ENCODE results near the gene NECTIN2.
"Not testable (repeated sequence)": the region's sequence is repeated elsewhere in the genome, so short reads cannot be mapped to it uniquely, and the experiment has no call there.

Gene NECTIN2

DNA sequence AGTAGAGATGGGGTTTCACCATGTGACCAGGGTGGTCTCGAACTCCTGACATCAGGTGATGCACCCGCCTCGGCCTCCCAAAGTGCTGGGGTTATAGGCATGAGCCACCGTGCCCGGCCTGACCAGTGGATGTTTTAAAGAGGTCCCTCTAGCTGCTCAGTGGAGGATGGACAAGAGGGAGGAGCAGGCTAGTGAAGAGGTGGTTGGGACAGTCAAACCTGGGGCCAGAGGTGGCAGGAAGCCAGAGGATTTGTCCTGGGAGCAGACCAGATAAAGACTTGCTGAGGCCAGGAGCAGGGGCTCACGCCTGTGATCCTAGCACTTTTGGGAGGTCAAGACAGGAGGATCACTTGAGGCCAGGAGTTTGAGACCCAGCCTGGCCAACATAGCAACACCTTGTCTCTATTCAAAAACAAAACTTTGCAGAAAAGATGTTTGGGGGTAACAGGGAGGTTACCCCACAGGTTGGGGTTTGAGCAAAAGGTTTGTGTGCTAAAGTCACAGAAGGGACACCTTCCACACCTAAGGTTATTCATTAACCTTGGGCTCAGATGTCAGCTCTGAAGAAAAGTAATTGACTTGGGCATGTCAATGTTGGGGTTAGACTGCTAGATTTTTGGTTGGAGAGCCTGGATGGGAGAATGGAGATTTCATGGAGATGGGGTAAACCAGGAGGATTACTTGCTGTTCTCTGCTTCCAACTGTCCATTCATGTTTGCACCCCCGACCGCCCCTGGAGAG is 28.2 kb upstream of the NECTIN2 start:
- no peak for DNase-seq (ENCODE audit: low read depth, low spot score)

DNA sequence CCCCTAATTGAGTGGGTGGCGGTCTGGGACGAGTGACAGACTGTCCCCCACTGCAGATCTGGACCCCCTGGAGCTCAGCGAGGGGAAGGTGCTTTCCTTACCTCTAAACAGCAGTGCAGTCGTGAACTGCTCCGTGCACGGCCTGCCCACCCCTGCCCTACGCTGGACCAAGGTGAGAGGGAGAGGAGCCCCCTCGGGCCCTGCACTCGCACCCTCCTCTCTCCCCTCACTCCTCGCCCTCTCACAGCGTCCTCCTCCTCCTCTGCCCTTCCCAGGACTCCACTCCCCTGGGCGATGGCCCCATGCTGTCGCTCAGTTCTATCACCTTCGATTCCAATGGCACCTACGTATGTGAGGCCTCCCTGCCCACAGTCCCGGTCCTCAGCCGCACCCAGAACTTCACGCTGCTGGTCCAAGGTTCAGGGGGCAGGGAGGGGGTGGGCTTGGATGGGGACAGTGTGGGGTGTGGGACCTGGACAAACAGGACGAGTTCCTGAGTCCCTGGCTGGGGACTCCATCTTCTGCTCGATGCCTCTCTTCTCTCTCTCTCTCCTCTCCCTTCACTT is 27.5 kb upstream of the NECTIN2 start:
- DNase-seq (ENCODE audit: low read depth, low spot score): no peak

DNA sequence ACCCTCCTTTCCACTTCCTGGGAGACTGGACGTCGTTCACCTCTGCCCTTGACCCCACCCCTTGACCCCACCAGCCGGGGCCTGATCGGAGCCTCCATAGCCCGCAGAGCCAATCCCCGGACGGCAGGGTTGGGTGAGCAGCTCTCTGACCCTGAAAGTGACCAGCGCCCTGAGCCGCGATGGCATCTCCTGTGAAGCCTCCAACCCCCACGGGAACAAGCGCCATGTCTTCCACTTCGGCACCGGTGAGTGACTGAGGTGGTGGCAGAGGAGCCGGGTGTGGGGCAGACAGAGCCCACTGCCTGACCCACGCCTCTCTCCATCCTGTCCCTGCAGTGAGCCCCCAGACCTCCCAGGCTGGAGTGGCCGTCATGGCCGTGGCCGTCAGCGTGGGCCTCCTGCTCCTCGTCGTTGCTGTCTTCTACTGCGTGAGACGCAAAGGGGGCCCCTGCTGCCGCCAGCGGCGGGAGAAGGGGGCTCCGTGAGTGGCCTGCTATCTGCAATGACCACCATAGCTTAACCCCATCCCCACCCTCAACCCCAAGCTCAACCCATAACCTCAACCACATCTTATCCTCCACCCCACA is 26.8 kb upstream of the NECTIN2 start:
- no peak for DNase-seq (ENCODE audit: low read depth, low spot score)

DNA sequence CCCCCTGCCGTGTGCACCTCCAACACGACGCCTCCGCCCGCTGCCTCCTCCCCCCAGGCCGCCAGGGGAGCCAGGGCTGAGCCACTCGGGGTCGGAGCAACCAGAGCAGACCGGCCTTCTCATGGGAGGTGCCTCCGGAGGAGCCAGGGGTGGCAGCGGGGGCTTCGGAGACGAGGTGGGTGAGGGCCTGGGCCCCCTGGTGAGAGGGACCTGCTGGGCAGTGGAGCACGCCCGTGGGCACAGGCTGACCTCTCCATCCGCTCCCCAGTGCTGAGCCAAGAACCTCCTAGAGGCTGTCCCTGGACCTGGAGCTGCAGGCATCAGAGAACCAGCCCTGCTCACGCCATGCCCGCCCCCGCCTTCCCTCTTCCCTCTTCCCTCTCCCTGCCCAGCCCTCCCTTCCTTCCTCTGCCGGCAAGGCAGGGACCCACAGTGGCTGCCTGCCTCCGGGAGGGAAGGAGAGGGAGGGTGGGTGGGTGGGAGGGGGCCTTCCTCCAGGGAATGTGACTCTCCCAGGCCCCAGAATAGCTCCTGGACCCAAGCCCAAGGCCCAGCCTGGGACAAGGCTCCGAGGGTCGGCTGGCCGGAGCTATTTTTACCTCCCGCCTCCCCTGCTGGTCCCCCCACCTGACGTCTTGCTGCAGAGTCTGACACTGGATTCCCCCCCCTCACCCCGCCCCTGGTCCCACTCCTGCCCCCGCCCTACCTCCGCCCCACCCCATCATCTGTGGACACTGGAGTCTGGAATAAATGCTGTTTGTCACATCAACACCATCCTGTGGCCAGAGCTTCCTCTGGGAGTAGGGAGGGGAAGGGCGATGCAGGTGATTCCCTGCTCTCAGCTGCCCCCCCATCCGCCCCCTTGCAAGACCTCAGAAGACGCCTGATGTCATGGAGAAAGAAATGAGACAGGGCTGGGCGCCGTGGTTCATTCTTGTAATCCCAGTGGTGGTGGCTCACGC is 25.2 kb upstream of the NECTIN2 start:
- DNase-seq (ENCODE audit: low read depth, low spot score): no peak

GRCh38 chr19:44822177-44822576 is 23.9 kb upstream of the NECTIN2 start:
- DNase-seq (ENCODE audit: low read depth, low spot score): no peak

- no peak for DNase-seq (ENCODE audit: low read depth, low spot score)
These were observed 23.3 kb upstream of the NECTIN2 start for GRCh38 chr19:44822670-44823372.

DNA sequence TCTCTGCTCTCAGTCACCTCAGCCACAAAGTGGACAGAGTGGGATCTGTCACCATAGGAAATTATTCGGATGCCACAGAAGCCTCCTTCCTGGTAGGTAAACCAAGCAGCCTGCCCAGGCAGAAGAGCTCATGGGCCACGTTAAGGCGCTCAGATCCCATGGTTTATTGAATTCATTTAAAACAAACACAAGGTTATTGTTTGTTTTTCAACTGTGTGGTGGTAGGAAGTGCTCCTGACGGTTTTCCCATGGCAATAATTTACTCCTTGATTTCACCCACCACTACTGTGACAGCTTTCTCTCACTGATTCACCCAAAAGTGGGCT is 22.8 kb upstream of the NECTIN2 start:
- DNase-seq (ENCODE audit: low read depth, low spot score): no peak

- no peak for DNase-seq (ENCODE audit: low read depth, low spot score)
These were observed 21.3 kb upstream of the NECTIN2 start for GRCh38 chr19:44824761-44825160.

- DNase-seq (ENCODE audit: low read depth, low spot score): not testable (repeated sequence)
These were observed 13.2 kb upstream of the NECTIN2 start for GRCh38 chr19:44832875-44833274.

DNA sequence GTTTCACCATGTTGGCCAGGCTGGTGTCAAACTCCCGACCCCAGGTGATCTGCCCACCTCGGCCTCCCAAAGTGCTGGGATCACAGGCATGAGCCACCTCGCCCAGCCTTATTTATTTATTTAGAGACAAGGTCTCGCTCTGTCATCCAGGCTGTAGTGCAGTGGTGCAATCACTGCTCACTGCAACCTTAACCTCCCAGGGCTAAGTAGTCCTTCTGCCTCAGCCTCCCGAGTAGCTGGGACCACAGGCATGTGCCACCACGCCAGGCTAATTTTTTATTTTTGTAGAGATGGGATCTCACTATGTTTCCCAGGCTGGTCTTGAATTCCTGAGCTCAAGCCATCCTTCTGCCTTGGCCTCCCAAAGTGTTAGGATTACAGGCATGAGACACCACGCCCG is 11.7 kb upstream of the NECTIN2 start:
- DNase-seq (ENCODE audit: low read depth, low spot score): not testable (repeated sequence)

GRCh38 chr19:44839276-44839675 is 6.8 kb upstream of the NECTIN2 start:
- DNase-seq (ENCODE audit: low read depth, low spot score): no peak

- DNase-seq (ENCODE audit: low read depth, low spot score): no peak
These were observed 5.3 kb upstream of the NECTIN2 start for GRCh38 chr19:44840811-44841210.

DNA sequence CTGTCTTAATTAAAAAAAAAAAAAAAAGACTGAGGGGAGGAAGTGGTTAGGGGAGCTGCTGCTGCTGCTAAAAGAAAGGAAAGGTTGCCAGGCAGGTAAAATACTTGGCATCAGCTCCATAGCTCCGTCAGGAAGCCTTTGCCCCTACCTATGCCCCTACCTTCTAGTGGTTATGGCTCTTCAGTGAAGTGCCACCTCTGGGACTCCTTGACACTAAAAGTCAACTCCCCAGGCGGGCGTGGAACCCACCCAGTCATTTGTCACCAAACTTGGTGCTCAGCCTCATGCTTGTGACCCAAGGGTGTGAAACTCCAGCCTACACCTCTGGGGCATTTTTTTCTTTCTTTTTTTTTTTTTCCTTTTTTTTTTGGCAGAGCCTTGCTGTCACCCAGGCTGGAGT is 4.9 kb upstream of the NECTIN2 start:
- DNase-seq (ENCODE audit: low read depth, low spot score): no peak

- DNase-seq (ENCODE audit: low read depth, low spot score): no peak
These were observed 848 bp upstream of the NECTIN2 start for GRCh38 chr19:44845286-44845611.

GRCh38 chr19:44846455-44847143 is 502 bp downstream of the NECTIN2 start:
- no peak for DNase-seq (ENCODE audit: low read depth, low spot score)

DNA sequence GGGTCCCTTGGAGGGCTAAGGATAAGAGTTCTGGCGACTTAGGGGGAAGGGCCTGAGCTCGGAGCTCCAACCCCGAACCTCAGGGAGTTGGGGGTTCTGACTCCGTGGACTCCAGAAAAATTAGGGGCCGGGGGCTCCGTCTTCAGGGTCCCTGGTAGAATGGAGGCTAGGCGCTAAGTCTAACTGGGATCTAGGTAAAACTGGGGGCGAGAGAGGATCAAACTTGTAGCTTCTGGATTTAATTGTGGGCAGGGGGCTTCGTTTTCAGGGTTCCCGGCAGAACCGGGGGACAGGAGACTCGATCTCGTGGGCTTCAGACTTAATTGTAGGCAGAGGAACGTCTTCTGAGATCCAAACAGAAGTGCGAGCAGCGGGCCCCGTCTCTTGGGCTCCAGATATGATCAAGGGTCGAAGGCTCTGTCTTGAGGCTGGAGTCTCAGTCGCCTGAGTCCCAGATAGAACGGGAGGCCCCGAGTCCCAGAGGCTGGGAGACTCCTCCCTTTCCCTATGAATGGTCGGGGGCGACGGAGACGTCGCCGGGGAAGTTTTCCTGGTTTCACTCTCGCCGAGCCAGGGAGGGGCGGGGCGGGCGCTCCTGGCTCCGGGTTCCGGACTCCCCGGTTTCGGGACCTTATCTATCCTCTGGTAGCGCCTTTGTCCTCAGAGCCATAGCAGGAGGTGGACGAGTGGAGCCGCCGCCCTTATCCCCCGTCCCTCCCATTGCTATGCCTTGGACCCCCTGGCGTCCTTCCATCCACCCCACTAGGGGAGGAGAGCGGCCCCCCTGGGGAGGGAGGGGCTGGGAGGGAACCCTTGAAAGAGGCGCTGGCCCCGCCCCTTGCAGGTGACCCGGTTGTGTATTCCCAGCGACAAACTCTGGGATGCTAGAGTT is 1.3 kb downstream of the NECTIN2 start:
- no peak for DNase-seq (ENCODE audit: low read depth, low spot score)

GRCh38 chr19:44848036-44848811 is 2.1 kb downstream of the NECTIN2 start:
- DNase-seq (ENCODE audit: low read depth, low spot score): no peak

DNA sequence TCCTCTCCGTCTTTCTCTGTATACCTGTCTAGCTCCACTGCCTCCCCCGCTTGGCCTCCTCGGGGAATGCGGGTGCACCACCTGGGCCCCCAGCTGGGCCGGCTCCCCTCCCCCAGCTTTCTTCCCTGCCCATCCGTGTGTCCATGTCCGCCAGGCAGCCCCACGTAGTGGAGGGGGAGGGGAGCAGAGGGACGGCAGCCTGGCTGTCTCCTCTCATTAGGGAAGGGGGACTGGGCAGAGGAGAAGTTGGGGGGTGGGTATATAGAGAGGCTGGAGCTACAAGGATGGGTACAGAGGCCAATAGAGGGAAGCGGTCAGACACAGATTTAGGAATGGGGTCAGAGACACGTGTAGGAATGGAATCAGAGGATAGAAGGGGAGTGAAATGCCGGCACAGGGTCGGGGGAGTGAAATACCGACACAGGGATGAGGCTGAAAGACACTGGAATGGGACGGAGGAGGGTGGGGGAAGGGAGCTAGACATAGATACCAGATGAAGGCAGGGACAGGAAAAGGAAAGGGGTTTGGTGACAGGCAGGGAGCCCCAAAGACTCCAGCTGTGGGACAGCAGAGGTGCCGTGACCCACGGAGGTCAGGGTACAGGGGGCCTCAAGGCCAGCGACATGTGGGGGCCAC is 2.8 kb downstream of the NECTIN2 start:
- no peak for DNase-seq (ENCODE audit: low read depth, low spot score)

- no peak for DNase-seq (ENCODE audit: low read depth, low spot score)
These were observed 4.6 kb downstream of the NECTIN2 start for GRCh38 chr19:44850641-44851109.

Measured in activated naive CD8-positive, alpha-beta T cell treated with anti-CD3 and anti-CD28 coated beads, Interleukin-2, amount 50 U/mL, for 16 hours (primary cell).